HG02588 (cell line): ENCODE data around the gene IQSEC3.

ENCODE experiments used
- ATAC-seq: cut with Tn5 transposase; IDR thresholded peaks from one replicate; pipeline ENCODE4 v1.9.1; 2021; ENCODE audit warnings: mild to moderate bottlenecking, moderate library complexity; ENCODE audit not compliant: unreplicated experiment

The IQSEC3 gene

GRCh38 chr12:78981-79380 is 12.4 kb downstream of the IQSEC3 start:
- no peak for ATAC-seq

- ATAC-seq, result no peak
These were observed 14.2 kb downstream of the IQSEC3 start for GRCh38 chr12:80681-81190.

- no peak for ATAC-seq
These were observed 16.2 kb downstream of the IQSEC3 start for GRCh38 chr12:82740-83139.

- no peak for ATAC-seq
These were observed 17.5 kb downstream of the IQSEC3 start for GRCh38 chr12:84056-84455.

- no peak for ATAC-seq
These were observed 18.7 kb downstream of the IQSEC3 start for GRCh38 chr12:85191-85666.

GRCh38 chr12:87315-87714 is 20.7 kb downstream of the IQSEC3 start:
- no peak for ATAC-seq

- ATAC-seq, result no peak
These were observed 21.3 kb downstream of the IQSEC3 start for GRCh38 chr12:87856-88255.

GRCh38 chr12:89653-90052 is 23.1 kb downstream of the IQSEC3 start:
- ATAC-seq, result no peak

GRCh38 chr12:91213-91612 is 24.6 kb downstream of the IQSEC3 start:
- no peak for ATAC-seq

- no peak for ATAC-seq
These were observed 26.9 kb downstream of the IQSEC3 start for GRCh38 chr12:93266-94005.

GRCh38 chr12:96543-96942 is 30.0 kb downstream of the IQSEC3 start:
- no peak for ATAC-seq

GRCh38 chr12:98924-99352 is 32.4 kb downstream of the IQSEC3 start:
- no peak for ATAC-seq

- no peak for ATAC-seq
These were observed 33.0 kb downstream of the IQSEC3 start for GRCh38 chr12:99605-100004.

- no peak for ATAC-seq
These were observed 35.7 kb downstream of the IQSEC3 start for GRCh38 chr12:101969-102878.

GRCh38 chr12:102879-103168 is 36.3 kb downstream of the IQSEC3 start:
- no peak for ATAC-seq

- no peak for ATAC-seq
These were observed 36.8 kb downstream of the IQSEC3 start for GRCh38 chr12:103169-103981.

- ATAC-seq, result no peak
These were observed 38.0 kb downstream of the IQSEC3 start for GRCh38 chr12:104551-105081.

GRCh38 chr12:105696-106095 is 39.1 kb downstream of the IQSEC3 start:
- no peak for ATAC-seq

GRCh38 chr12:106118-106591 is 39.6 kb downstream of the IQSEC3 start:
- peak; percentile 73 for ATAC-seq

- no peak for ATAC-seq
These were observed 42.0 kb downstream of the IQSEC3 start for GRCh38 chr12:108594-108993.

- ATAC-seq, result no peak
These were observed 42.9 kb downstream of the IQSEC3 start for GRCh38 chr12:109446-109845.
